GM19099 (cell line): ENCODE results near the gene MPC1L.

Source experiments
- POLR2A ChIP-seq: IDR thresholded peaks from 3 replicates; pipeline ENCODE4 v1.6.1; 2011; ENCODE audit warnings: low read depth; ENCODE audit not compliant: insufficient read length; ENCODE audit errors: extremely low read depth

The MPC1L gene

DNA sequence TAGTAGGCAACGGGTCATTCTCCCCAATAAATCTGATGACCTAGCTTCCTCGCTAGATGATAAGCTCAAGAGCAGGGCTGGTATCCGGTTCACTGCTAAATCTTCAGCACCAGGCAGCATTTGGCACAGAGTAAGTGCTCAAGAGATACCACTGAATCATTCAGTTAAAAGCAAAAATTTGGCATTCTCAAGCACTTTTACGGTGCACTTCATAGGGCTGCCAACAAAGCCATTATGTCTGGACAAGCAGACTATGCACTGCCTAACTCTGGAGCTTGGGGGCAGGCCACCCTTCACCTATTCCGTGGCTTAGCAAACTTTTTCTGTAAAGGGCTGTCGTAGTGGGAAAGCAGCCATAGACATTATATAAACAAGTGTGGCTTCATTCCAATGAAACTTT lies 47.9 kb downstream of the MPC1L start:
- no peak for TF ChIP-seq POLR2A
